ENCODE measurements around the gene CEP63.

Gene CEP63

DNA sequence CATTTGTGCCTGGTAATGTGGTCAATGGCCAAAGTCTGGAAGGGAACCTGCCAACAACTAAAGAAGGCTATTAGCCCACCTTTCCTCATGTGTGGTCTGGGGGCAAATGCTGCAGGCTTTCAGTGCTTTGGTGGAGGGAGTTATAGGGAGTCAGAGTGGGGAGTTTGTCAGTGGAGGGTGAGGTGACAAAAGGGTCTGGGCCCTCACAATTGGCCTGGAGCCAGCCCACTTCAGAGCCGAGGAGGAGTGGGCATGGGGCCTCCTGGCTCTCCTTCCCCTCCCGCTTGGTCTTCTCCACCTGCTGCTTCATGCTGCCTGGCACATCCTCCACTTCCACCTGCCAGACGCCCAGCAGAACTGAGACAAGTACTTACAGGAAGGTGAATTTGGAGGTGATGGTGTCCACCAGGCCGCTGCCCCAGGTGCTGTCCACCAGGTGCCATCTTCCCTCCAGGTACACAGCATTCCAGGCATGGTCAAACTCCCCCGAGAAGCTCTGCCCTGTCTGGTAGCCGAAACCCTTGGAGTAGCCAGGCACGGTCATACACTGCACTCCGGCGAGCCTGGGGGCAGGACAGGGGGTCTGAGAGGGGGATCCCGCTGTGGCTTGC, 124.1 kb downstream of the CEP63 start:
- TF ChIP-seq, protein P1, sequence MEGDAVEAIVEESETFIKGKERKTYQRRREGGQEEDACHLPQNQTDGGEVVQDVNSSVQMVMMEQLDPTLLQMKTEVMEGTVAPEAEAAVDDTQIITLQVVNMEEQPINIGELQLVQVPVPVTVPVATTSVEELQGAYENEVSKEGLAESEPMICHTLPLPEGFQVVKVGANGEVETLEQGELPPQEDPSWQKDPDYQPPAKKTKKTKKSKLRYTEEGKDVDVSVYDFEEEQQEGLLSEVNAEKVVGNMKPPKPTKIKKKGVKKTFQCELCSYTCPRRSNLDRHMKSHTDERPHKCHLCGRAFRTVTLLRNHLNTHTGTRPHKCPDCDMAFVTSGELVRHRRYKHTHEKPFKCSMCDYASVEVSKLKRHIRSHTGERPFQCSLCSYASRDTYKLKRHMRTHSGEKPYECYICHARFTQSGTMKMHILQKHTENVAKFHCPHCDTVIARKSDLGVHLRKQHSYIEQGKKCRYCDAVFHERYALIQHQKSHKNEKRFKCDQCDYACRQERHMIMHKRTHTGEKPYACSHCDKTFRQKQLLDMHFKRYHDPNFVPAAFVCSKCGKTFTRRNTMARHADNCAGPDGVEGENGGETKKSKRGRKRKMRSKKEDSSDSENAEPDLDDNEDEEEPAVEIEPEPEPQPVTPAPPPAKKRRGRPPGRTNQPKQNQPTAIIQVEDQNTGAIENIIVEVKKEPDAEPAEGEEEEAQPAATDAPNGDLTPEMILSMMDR (IDR thresholded peaks at IDR 0.05; ENCODE audit: low read depth, low read length): no peak
- DNase-seq: no peak

DNA sequence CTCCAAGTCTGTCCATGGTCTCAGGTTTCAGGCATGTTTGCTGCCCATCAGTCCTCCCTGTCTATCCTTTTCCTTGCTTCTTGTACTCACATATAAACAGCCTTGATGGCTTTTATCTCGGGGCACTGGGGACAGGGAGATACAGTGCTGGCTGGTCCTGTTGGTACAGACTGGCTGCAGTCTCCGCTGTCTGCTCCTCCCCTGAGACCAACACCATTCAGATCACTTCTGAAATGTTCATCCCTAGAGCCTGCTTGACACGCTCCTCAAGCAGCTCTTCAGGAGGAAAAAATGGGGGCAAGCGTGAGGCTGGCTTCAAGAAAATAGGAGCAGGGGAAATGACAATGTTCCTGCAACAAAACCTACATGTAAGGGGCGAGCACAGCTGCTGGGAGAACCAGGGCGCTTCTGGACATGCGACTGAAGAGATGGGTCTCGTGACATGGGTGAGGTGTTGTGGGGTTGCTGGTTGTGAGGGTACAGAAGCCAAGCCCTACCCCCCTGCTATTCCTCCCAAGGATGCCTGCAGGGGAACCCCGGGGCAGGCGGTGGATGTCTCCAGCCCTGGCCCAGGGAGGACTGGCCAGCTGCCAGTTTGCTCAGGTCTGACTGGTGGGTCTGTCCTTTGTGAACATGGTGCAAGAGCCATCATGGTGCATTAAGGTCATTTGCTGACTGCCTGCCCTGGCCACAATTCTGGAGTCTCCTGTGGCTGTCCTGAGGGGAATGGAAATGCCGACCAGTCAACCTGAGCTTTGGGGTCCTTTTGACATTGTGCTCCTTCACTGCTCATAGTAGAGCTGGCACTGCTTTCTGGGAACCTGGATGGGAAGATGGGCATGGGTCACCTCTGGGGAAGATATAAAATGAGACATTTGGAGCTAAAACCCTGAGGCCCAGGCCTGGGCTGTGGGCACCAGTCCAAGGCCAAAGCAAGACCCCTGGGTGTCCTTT, 124.9 kb downstream of the CEP63 start:
- TF ChIP-seq, protein P1 (IDR thresholded peaks at IDR 0.05; ENCODE audit: low read depth, low read length): no peak

More for the DNA sequence above, 124.1 kb downstream of the CEP63 start:
- Histone ChIP-seq H3K36me3 (no peaks in the 10 kb centered on the region), H3K4me1 (peaks cover 3% of the 10 kb centered on the region; the same call in 1 of the 2 replicates), H3K9me3 (no peaks in the 10 kb centered on the region), H3K27me3 (no peaks in the 10 kb centered on the region), H3K4me3 (ENCODE audit: low read depth, low read length) (no peak overlapping the region)

DNA sequence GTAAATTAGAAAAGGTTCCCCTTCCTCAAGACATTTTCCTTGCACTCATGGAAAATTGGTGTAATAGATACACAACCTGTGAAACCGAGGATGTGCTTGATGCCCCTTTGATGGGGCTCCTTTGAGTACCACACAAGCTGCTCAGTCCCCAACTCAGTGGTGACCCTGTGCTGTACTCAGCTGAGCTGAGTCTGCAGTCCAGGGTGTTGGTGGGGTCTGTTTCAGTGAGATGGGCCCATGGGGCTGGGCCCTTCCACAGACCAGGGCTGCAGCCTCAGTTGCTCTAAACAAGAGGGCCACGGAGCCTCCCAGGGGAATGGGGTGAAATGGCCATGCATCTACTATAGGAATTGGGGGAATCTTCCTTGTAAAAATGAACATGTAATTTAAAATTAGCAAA, 125.7 kb downstream of the CEP63 start:
- Histone ChIP-seq H3K36me3 (no peaks in the 10 kb centered on the region), H3K27me3 (no peaks in the 10 kb centered on the region), H3K4me1 (peaks cover 3% of the 10 kb centered on the region; the same call in 1 of the 2 replicates), H3K9me3 (no peaks in the 10 kb centered on the region), H3K4me3 (ENCODE audit: low read depth, low read length) (no peak overlapping the region)
- DNase-seq: no peak
- TF ChIP-seq, protein P1 (IDR thresholded peaks at IDR 0.05; ENCODE audit: low read depth, low read length): no peak

More for the DNA sequence above, 124.9 kb downstream of the CEP63 start:
- Histone ChIP-seq H3K27me3 (no peaks in the 10 kb centered on the region), H3K9me3 (no peaks in the 10 kb centered on the region), H3K4me1 (peaks cover 3% of the 10 kb centered on the region; the same call in 1 of the 2 replicates), H3K4me3 (ENCODE audit: low read depth, low read length) (no peak overlapping the region), H3K36me3 (no peaks in the 10 kb centered on the region)
- DNase-seq: peak; percentile 42

DNA sequence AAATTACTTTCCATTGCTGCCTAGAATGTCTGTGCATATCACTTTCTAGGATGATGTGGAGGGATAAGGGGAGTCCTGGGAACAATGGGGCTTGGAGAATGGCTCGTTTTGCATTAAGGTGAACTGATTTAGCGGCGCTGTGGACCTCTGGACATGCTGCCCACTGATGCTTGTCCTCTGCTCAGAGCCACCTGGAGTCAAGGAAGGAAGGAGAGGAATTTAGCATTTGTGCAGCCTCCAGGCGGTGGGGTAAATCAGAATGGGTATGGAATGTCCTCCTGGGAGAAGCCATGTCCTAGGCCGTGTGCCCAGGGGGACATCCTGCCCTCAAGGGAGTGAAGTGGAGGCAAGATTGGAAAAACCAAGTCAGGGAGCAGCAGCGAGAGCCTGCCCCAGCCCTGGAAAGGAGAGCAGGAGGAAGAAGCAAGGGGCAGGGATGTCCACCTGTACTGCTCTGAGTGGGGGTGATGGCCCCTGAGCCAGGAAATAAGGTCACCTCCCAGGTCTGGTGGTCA, 127.2 kb downstream of the CEP63 start:
- no peaks in the 10 kb centered on the region for H3K36me3 ChIP-seq
- H3K4me1 ChIP-seq: peaks cover 3% of the 10 kb centered on the region; the same call in 1 of the 2 replicates
- no peak overlapping the region for H3K4me3 ChIP-seq (ENCODE audit: low read depth, low read length)
- no peaks in the 10 kb centered on the region for H3K27me3 ChIP-seq
- TF ChIP-seq, protein P1 (IDR thresholded peaks at IDR 0.05; ENCODE audit: low read depth, low read length): no peak
- H3K9me3 ChIP-seq: no peaks in the 10 kb centered on the region
- no peak for DNase-seq

DNA sequence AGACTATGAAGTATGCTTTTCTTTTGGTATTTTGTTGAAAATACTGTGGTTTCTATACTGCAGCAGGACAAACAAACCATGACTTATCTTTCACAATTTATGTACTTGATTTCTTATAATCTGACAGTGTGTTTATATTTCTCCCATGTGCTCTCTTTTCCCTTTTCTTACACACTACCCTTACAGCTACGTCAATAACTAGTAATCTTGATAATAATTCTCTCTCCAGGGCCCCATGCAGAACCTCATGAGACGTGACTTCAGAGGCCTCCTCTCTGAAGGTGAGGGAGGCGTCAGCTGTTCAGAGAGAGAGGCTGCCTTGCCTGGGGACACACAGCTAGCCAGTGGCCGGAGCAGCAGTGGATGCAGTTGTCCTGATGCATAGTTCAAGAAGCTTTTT, 129.1 kb downstream of the CEP63 start:
- Histone ChIP-seq H3K9me3 (no peaks in the 10 kb centered on the region), H3K4me1 (peaks cover 3% of the 10 kb centered on the region; the same call in 1 of the 2 replicates), H3K36me3 (no peaks in the 10 kb centered on the region), H3K27me3 (no peaks in the 10 kb centered on the region), H3K4me3 (ENCODE audit: low read depth, low read length) (no peak overlapping the region)
- TF ChIP-seq, protein P1 (IDR thresholded peaks at IDR 0.05; ENCODE audit: low read depth, low read length): no peak
- DNase-seq: no peak
